ENCODE measurements around the gene NTMT2.

Gene NTMT2

GRCh38 chr1:170182442-170182841, 36.7 kb downstream of the NTMT2 start:
- Histone ChIP-seq H3K4me1 (no peaks in the 10 kb centered on the region), H3K36me3 (no peaks in the 10 kb centered on the region), H3K27me3 (no peaks in the 10 kb centered on the region), H3K4me3 (no peak overlapping the region), H3K27ac (no peak overlapping the region), H3K9me3 (no peaks in the 10 kb centered on the region)
- DNase-seq = no peak
- intact Hi-C loops (cut with DNase I; ENCODE audit: low total_unique reads) = no loop called here
- no peak for TF ChIP-seq CTCF (IDR thresholded peaks at IDR 0.05)

DNA sequence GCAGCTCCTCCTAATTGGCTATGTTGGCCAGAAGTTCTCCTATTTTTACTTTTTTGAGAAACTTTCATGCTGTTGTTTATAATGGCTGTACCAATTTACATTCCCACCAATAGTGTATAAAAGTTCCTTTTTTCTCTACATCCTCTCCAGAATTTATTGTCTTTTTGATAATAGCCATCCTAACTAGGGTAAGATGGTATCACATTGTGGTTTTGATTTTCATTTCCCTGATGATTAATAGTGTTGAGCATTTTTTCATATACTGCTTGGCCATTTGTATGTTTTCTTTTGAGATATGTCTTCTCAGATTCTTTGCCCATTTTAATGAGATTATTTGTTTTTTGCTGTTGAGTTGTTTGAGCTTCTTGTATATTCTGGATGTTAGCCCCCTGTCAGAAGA, 46.8 kb downstream of the NTMT2 start:
- Histone ChIP-seq H3K9me3 (peaks cover 0 to 20% (median 10%) of the 10 kb centered on the region in 3 donors), H3K27me3 (no peaks in the 10 kb centered on the region), H3K36me3 (no peaks in the 10 kb centered on the region), H3K4me1 (peaks cover 0 to 17% (median 0%) of the 10 kb centered on the region in 4 donors), H3K4me3 (no peak overlapping the region), H3K27ac (no peak overlapping the region)
- DNase-seq = no peak
- no peak for TF ChIP-seq CTCF (IDR thresholded peaks at IDR 0.05)
- intact Hi-C loops (cut with DNase I; ENCODE audit: low total_unique reads) = no loop called here

DNA sequence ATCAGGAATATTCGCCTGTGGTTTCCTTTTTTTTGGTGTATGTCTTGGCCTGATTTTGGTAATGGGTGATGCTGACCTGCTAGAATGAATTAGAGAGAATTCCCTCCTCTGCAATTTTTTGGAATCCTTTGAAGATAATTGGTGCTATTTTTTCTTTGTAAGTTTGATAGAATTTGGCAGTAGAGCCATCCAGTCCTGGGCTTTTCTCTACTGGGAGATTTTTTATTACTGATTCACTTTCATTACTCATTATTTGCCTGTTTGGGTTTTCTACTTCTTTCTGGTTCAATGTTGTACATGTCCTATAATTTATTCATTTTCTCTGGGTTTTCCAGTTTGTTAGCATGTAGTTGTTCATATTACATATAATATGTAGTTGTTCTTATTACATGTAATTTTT, 48.7 kb downstream of the NTMT2 start:
- intact Hi-C loops (cut with DNase I; ENCODE audit: low total_unique reads) = no loop called here
- no peak for TF ChIP-seq CTCF (IDR thresholded peaks at IDR 0.05)
- H3K27ac ChIP-seq = no peak overlapping the region
- peaks cover 0 to 17% (median 0%) of the 10 kb centered on the region in 4 donors for H3K4me1 ChIP-seq
- DNase-seq = no peak
- peaks cover 0 to 17% (median 10%) of the 10 kb centered on the region in 3 donors for H3K9me3 ChIP-seq
- H3K27me3 ChIP-seq = no peaks in the 10 kb centered on the region
- H3K4me3 ChIP-seq = no peak overlapping the region
- H3K36me3 ChIP-seq = no peaks in the 10 kb centered on the region

DNA sequence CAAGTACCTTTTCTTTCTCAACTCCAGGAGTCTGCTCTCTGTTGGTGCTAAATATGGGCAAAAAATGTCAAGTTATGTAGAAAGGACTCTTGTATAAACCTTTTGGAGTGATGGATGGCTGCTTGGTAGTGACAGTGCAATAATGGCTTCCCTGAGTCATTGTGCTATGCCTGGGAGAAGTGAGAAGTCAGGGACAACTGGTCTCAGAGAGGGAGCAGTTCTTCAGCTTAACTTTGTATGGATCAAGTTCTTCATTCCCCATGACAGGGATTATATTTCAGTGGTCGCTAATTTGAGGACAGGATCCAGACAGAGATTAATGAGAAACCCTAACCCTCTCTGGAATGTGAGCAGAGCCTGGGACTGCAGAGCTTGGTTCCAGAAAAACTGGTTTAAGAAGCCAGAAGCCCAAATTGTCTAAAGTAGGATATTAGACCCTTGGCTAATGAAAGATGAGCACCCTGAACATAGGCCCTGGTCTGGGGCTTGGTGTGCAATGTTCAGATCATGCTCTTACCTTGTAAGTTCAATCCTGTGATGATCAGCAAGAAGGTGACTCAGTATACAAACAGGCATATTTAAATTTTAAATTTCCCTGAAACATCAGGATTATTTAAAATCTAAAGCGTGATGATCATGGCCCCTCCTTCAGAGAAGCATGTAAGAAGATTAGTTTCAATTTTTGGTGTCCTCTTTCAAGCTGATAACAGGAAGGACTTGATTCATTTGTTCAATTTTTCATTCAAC, 50.9 kb downstream of the NTMT2 start:
- Histone ChIP-seq H3K4me1 (peaks cover 0 to 31% (median 7%) of the 10 kb centered on the region in 4 donors), H3K27me3 (no peaks in the 10 kb centered on the region), H3K9me3 (no peaks in the 10 kb centered on the region), H3K4me3 (no peak overlapping the region), H3K27ac (no peak overlapping the region), H3K36me3 (no peaks in the 10 kb centered on the region)
- TF ChIP-seq CTCF (IDR thresholded peaks at IDR 0.05) = no peak
- no peak for DNase-seq
- intact Hi-C loops (cut with DNase I; ENCODE audit: low total_unique reads) = no loop called here

GRCh38 chr1:170198090-170198489, 52.3 kb downstream of the NTMT2 start:
- Histone ChIP-seq H3K36me3 (no peaks in the 10 kb centered on the region), H3K27me3 (no peaks in the 10 kb centered on the region), H3K9me3 (no peaks in the 10 kb centered on the region), H3K4me3 (no peak overlapping the region), H3K27ac (no peak overlapping the region), H3K4me1 (peaks cover 0 to 33% (median 7%) of the 10 kb centered on the region in 4 donors)
- intact Hi-C loops (cut with DNase I; ENCODE audit: low total_unique reads) = no loop called here
- no peak for TF ChIP-seq CTCF (IDR thresholded peaks at IDR 0.05)
- DNase-seq = no peak
